Memory B cell (primary cell): ENCODE results near the gene KATNAL1.
"Not testable (repeated sequence)": the region's sequence is repeated elsewhere in the genome, so short reads cannot be mapped to it uniquely, and the experiment has no call there.

Experiments used
- ATAC-seq: fragments of 150-1000 bp; cut with Tn5 transposase; 2 replicates; pipeline ENCODE4 v1.10.0; 2021; ENCODE audit warnings: low read depth, mild to moderate bottlenecking, moderate library complexity
- DNase-seq, 2 donors: peaks; one replicate each; pipeline ENCODE4 v3.0.0; 2022; ENCODE audit warnings: low spot score in 2 of 2
- H3K27ac Mint-ChIP-seq: one replicate; pipeline ENCODE4 v1.8.0; 2022; ENCODE audit warnings: mild to moderate bottlenecking, moderate library complexity, mixed read lengths
- H3K27me3 Mint-ChIP-seq: one replicate; pipeline ENCODE4 v1.8.0; 2022; ENCODE audit warnings: mixed read lengths
- H3K36me3 Mint-ChIP-seq: one replicate; pipeline ENCODE4 v1.8.0; 2022; ENCODE audit warnings: mild to moderate bottlenecking, mixed read lengths
- H3K4me1 Mint-ChIP-seq: one replicate; pipeline ENCODE4 v1.8.0; 2022; ENCODE audit warnings: mixed read lengths
- H3K4me3 Mint-ChIP-seq: one replicate; pipeline ENCODE4 v1.8.0; 2022; ENCODE audit warnings: mild to moderate bottlenecking, moderate library complexity, mixed read lengths
- H3K9me3 Mint-ChIP-seq: one replicate; pipeline ENCODE4 v1.8.0; 2022; ENCODE audit warnings: mixed read lengths

KATNAL1 gene

GRCh38 chr13:30192320-30193093, 114.8 kb downstream of the KATNAL1 start:
- DNase-seq, result no peak
- ATAC-seq, result no peak
- no peak overlapping the region for H3K27ac Mint-ChIP-seq
- no peaks in the 10 kb centered on the region for H3K36me3 Mint-ChIP-seq
- no peaks in the 10 kb centered on the region for H3K9me3 Mint-ChIP-seq
- no peaks in the 10 kb centered on the region for H3K27me3 Mint-ChIP-seq
- peaks cover 7% of the 10 kb centered on the region for H3K4me1 Mint-ChIP-seq
- H3K4me3 Mint-ChIP-seq, result no peak overlapping the region

GRCh38 chr13:30191491-30192100, 115.8 kb downstream of the KATNAL1 start:
- ATAC-seq (no peak), DNase-seq (no peak)
- H3K4me3 Mint-ChIP-seq, result no peak overlapping the region
- H3K36me3 Mint-ChIP-seq, result no peaks in the 10 kb centered on the region
- no peaks in the 10 kb centered on the region for H3K9me3 Mint-ChIP-seq
- H3K27ac Mint-ChIP-seq, result no peak overlapping the region
- no peaks in the 10 kb centered on the region for H3K27me3 Mint-ChIP-seq
- H3K4me1 Mint-ChIP-seq, result peaks cover 7% of the 10 kb centered on the region

GRCh38 chr13:30186634-30187415, 120.5 kb downstream of the KATNAL1 start:
- H3K4me3 Mint-ChIP-seq, result no peak overlapping the region

GRCh38 chr13:30181888-30182651, 125.3 kb downstream of the KATNAL1 start:
- H3K4me1 Mint-ChIP-seq, result peaks cover 3% of the 10 kb centered on the region
- peaks cover 3% of the 10 kb centered on the region for H3K36me3 Mint-ChIP-seq
- no peaks in the 10 kb centered on the region for H3K27me3 Mint-ChIP-seq
- DNase-seq, result no peak
- no peak overlapping the region for H3K4me3 Mint-ChIP-seq
- peaks cover 3% of the 10 kb centered on the region for H3K9me3 Mint-ChIP-seq
- no peak overlapping the region for H3K27ac Mint-ChIP-seq
- ATAC-seq, result no peak

More at GRCh38 chr13:30186634-30187415, 120.5 kb downstream of the KATNAL1 start:
- Mint-ChIP-seq H3K27me3 (no peaks in the 10 kb centered on the region), H3K9me3 (peaks cover 3% of the 10 kb centered on the region), H3K27ac (no peak overlapping the region), H3K4me1 (no peaks in the 10 kb centered on the region), H3K36me3 (peaks cover 3% of the 10 kb centered on the region)
- no peak for DNase-seq
- ATAC-seq, result no peak

- Mint-ChIP-seq H3K4me3 (no peak overlapping the region), H3K27ac (no peak overlapping the region), H3K9me3 (no peaks in the 10 kb centered on the region), H3K27me3 (no peaks in the 10 kb centered on the region), H3K4me1 (peaks cover 3% of the 10 kb centered on the region), H3K36me3 (no peaks in the 10 kb centered on the region)
- DNase-seq, result no peak
- ATAC-seq, result no peak
These were observed 127.6 kb downstream of the KATNAL1 start for GRCh38 chr13:30179597-30180276.

GRCh38 chr13:30178976-30179375, 128.4 kb downstream of the KATNAL1 start:
- Mint-ChIP-seq H3K36me3 (no peaks in the 10 kb centered on the region), H3K4me1 (peaks cover 8% of the 10 kb centered on the region), H3K4me3 (no peak overlapping the region), H3K27me3 (no peaks in the 10 kb centered on the region), H3K27ac (no peak overlapping the region), H3K9me3 (no peaks in the 10 kb centered on the region)
- DNase-seq (no peak), ATAC-seq (no peak)

- ATAC-seq (no peak), DNase-seq (no peak)
- Mint-ChIP-seq H3K36me3 (no peaks in the 10 kb centered on the region), H3K4me1 (peaks cover 10% of the 10 kb centered on the region), H3K4me3 (no peak overlapping the region), H3K27ac (no peak overlapping the region), H3K9me3 (no peaks in the 10 kb centered on the region), H3K27me3 (no peaks in the 10 kb centered on the region)
These were observed 132.2 kb downstream of the KATNAL1 start for GRCh38 chr13:30175166-30175565.

GRCh38 chr13:30174250-30174649, 133.1 kb downstream of the KATNAL1 start:
- not testable (repeated sequence) for H3K4me3 Mint-ChIP-seq, H3K27ac Mint-ChIP-seq

GRCh38 chr13:30173303-30173610, 134.1 kb downstream of the KATNAL1 start:
- Mint-ChIP-seq H3K36me3 (no peaks in the 10 kb centered on the region), H3K27me3 (no peaks in the 10 kb centered on the region), H3K4me3 (no peak overlapping the region), H3K4me1 (peaks cover 8% of the 10 kb centered on the region), H3K9me3 (no peaks in the 10 kb centered on the region), H3K27ac (no peak overlapping the region)
- ATAC-seq (no peak), DNase-seq (no peak)

More at GRCh38 chr13:30174250-30174649, 133.1 kb downstream of the KATNAL1 start:
- not testable (repeated sequence) for H3K27me3 Mint-ChIP-seq, H3K36me3 Mint-ChIP-seq, DNase-seq, H3K9me3 Mint-ChIP-seq
- H3K4me1 Mint-ChIP-seq, result peaks cover 10% of the 10 kb centered on the region
- peak; percentile 88 for ATAC-seq

- Mint-ChIP-seq H3K4me3 (no peak overlapping the region), H3K4me1 (peaks cover 8% of the 10 kb centered on the region), H3K36me3 (no peaks in the 10 kb centered on the region), H3K9me3 (no peaks in the 10 kb centered on the region), H3K27ac (no peak overlapping the region), H3K27me3 (no peaks in the 10 kb centered on the region)
- no peak for ATAC-seq
- no peak for DNase-seq
These were observed 134.6 kb downstream of the KATNAL1 start for GRCh38 chr13:30172593-30173302.

- Mint-ChIP-seq H3K27ac (no peak overlapping the region), H3K27me3 (no peaks in the 10 kb centered on the region), H3K4me3 (no peak overlapping the region), H3K4me1 (peaks cover 11% of the 10 kb centered on the region), H3K36me3 (no peaks in the 10 kb centered on the region), H3K9me3 (no peaks in the 10 kb centered on the region)
- ATAC-seq (no peak), DNase-seq (no peak)
These were observed 136.8 kb downstream of the KATNAL1 start for GRCh38 chr13:30170569-30170968.

GRCh38 chr13:30169442-30169841, 137.9 kb downstream of the KATNAL1 start:
- Mint-ChIP-seq H3K9me3 (no peaks in the 10 kb centered on the region), H3K4me3 (no peak overlapping the region), H3K36me3 (no peaks in the 10 kb centered on the region), H3K27me3 (no peaks in the 10 kb centered on the region), H3K27ac (no peak overlapping the region), H3K4me1 (peaks cover 10% of the 10 kb centered on the region)
- no peak for ATAC-seq
- DNase-seq, result no peak

GRCh38 chr13:30165796-30166195, 141.6 kb downstream of the KATNAL1 start:
- Mint-ChIP-seq H3K9me3 (peaks cover 3% of the 10 kb centered on the region), H3K27me3 (no peaks in the 10 kb centered on the region), H3K4me1 (peaks cover 4% of the 10 kb centered on the region), H3K27ac (no peak overlapping the region), H3K36me3 (peaks cover 2% of the 10 kb centered on the region), H3K4me3 (no peak overlapping the region)
- DNase-seq, result no peak
- no peak for ATAC-seq
